ENCODE data around the gene RHBDF1. TPM values are rescaled to one million over a fixed set of nuclear protein-coding genes. Genes with fewer than 3 reads are reported as not detected.

Gene RHBDF1
- total RNA-seq, 1 experiment from 2014 or later = 26.3 TPM

GRCh38 chr16:117379-118365 is 45.2 kb upstream of the RHBDF1 start:
- ChIA-PET POLR2A (ENCODE audit: unreplicated experiment) (no interaction called here), CTCF (interaction anchor here (0.8 kb wide), 1 partner anchor 245 kb away, joined by 3 read pairs; no protein-coding TSS in a partner anchor)
- Histone ChIP-seq H3K36me3 (ENCODE audit: low read depth, low read length) (peaks cover 10% of the 10 kb centered on the region; the same call in 1 of the 2 replicates), H3K9me3 (ENCODE audit: low read length) (no peaks in the 10 kb centered on the region), H3K4me1 (ENCODE audit: insufficient read depth, low read length) (peaks cover 15% of the 10 kb centered on the region), H4K20me1 (ENCODE audit: low read length) (no peaks in the 10 kb centered on the region), H2AFZ (ENCODE audit: low read length) (no peak overlapping the region), H3K4me3 (ENCODE audit: low read length) (no peak overlapping the region), H3K4me2 (ENCODE audit: low read length) (no peak overlapping the region), H3K9ac (ENCODE audit: low read length) (no peak overlapping the region), H3K27me3 (ENCODE audit: low read length) (no peaks in the 10 kb centered on the region), H3K9me2 (replicated peaks; ENCODE audit: low read length) (no peaks in the 10 kb centered on the region), H3K27ac (ENCODE audit: low read length) (no peak overlapping the region), H3K79me2 (ENCODE audit: low read length) (no peaks in the 10 kb centered on the region), H3F3A (ENCODE audit: low read length, unreplicated experiment) (no peaks in the 10 kb centered on the region)
- no peak for TF ChIP-seq EZH2phosphoT487 (IDR thresholded peaks at IDR 0.05; ENCODE audit: borderline replicate concordance, low read length)
- TF ChIP-seq EZH2 (IDR thresholded peaks at IDR 0.05; ENCODE audit: low read length, unreplicated experiment) = no peak
- TF ChIP-seq, protein P1, sequence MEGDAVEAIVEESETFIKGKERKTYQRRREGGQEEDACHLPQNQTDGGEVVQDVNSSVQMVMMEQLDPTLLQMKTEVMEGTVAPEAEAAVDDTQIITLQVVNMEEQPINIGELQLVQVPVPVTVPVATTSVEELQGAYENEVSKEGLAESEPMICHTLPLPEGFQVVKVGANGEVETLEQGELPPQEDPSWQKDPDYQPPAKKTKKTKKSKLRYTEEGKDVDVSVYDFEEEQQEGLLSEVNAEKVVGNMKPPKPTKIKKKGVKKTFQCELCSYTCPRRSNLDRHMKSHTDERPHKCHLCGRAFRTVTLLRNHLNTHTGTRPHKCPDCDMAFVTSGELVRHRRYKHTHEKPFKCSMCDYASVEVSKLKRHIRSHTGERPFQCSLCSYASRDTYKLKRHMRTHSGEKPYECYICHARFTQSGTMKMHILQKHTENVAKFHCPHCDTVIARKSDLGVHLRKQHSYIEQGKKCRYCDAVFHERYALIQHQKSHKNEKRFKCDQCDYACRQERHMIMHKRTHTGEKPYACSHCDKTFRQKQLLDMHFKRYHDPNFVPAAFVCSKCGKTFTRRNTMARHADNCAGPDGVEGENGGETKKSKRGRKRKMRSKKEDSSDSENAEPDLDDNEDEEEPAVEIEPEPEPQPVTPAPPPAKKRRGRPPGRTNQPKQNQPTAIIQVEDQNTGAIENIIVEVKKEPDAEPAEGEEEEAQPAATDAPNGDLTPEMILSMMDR (conservative IDR thresholded peaks at IDR 0.05; ENCODE audit: low read depth, low read length) = peak; percentile 73
- DNase-seq (peak; percentile 59), ATAC-seq (peak; percentile 56)
- no TSS peak for BruUV-seq (replicated peaks)
- intact Hi-C loops (cut with micrococcal nuclease) = no loop called here

GRCh38 chr16:116015-116414 is 43.6 kb upstream of the RHBDF1 start:
- peaks cover 13% of the 10 kb centered on the region; the same call in 1 of the 2 replicates for H3K36me3 ChIP-seq (ENCODE audit: low read depth, low read length)
- TF ChIP-seq, protein P1 (conservative IDR thresholded peaks at IDR 0.05; ENCODE audit: low read depth, low read length) = no peak
- TF ChIP-seq EZH2 (IDR thresholded peaks at IDR 0.05; ENCODE audit: low read length, unreplicated experiment) (no peak), EZH2phosphoT487 (IDR thresholded peaks at IDR 0.05; ENCODE audit: borderline replicate concordance, low read length) (no peak)
- no peaks in the 10 kb centered on the region for H3F3A ChIP-seq (ENCODE audit: low read length, unreplicated experiment)
- H2AFZ ChIP-seq (ENCODE audit: low read length) = no peak overlapping the region
- H3K4me1 ChIP-seq (ENCODE audit: insufficient read depth, low read length) = peaks cover 15% of the 10 kb centered on the region
- ATAC-seq (no peak), DNase-seq (no peak)
- H3K4me2 ChIP-seq (ENCODE audit: low read length) = no peak overlapping the region
- no peaks in the 10 kb centered on the region for H4K20me1 ChIP-seq (ENCODE audit: low read length)
- H3K9me2 ChIP-seq (replicated peaks; ENCODE audit: low read length) = no peaks in the 10 kb centered on the region
- no peaks in the 10 kb centered on the region for H3K9me3 ChIP-seq (ENCODE audit: low read length)
- no peak overlapping the region for H3K9ac ChIP-seq (ENCODE audit: low read length)
- H3K79me2 ChIP-seq (ENCODE audit: low read length) = no peaks in the 10 kb centered on the region
- CTCF ChIA-PET = no interaction called here
- no peak overlapping the region for H3K27ac ChIP-seq (ENCODE audit: low read length)
- H3K27me3 ChIP-seq (ENCODE audit: low read length) = no peaks in the 10 kb centered on the region
- no TSS peak for BruUV-seq (replicated peaks)
- intact Hi-C loops (cut with micrococcal nuclease) = no loop called here
- no peak overlapping the region for H3K4me3 ChIP-seq (ENCODE audit: low read length)
- POLR2A ChIA-PET (ENCODE audit: unreplicated experiment) = no interaction called here

DNA sequence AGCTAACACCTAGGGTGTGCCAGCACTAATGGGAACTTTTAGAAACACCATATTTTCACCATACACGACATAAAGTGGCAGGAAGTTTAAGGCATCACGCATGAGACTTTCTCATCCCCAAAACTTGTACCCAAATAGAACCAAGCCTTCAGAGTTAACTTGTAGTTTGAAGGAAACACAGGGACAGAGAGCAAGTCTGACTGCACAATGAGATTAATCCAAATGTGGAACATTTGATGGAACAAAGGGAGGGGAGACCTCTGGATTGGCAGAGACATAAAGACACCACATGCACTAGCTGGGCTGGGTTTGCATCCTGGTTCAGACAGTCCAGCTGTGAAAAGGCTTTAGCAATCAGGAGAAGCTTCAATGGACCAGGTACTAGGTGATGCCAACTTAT is 41.9 kb upstream of the RHBDF1 start:
- Histone ChIP-seq H4K20me1 (ENCODE audit: low read length) (no peaks in the 10 kb centered on the region), H3K36me3 (ENCODE audit: low read depth, low read length) (peaks cover 13% of the 10 kb centered on the region; the same call in 1 of the 2 replicates), H3K79me2 (ENCODE audit: low read length) (no peaks in the 10 kb centered on the region), H3F3A (ENCODE audit: low read length, unreplicated experiment) (no peaks in the 10 kb centered on the region), H3K27me3 (ENCODE audit: low read length) (no peaks in the 10 kb centered on the region), H2AFZ (ENCODE audit: low read length) (no peak overlapping the region), H3K9me3 (ENCODE audit: low read length) (no peaks in the 10 kb centered on the region), H3K4me2 (ENCODE audit: low read length) (no peak overlapping the region), H3K4me3 (ENCODE audit: low read length) (no peak overlapping the region), H3K9ac (ENCODE audit: low read length) (no peak overlapping the region), H3K4me1 (ENCODE audit: insufficient read depth, low read length) (peaks cover 18% of the 10 kb centered on the region), H3K27ac (ENCODE audit: low read length) (no peak overlapping the region), H3K9me2 (replicated peaks; ENCODE audit: low read length) (no peaks in the 10 kb centered on the region)
- intact Hi-C loops (cut with micrococcal nuclease) = no loop called here
- ChIA-PET CTCF (no interaction called here), POLR2A (ENCODE audit: unreplicated experiment) (no interaction called here)
- DNase-seq (no peak), ATAC-seq (no peak)
- no TSS peak for BruUV-seq (replicated peaks)
- TF ChIP-seq EZH2 (IDR thresholded peaks at IDR 0.05; ENCODE audit: low read length, unreplicated experiment) (no peak), EZH2phosphoT487 (IDR thresholded peaks at IDR 0.05; ENCODE audit: borderline replicate concordance, low read length) (no peak)
- TF ChIP-seq, protein P1 (conservative IDR thresholded peaks at IDR 0.05; ENCODE audit: low read depth, low read length) = no peak
